ENCODE results near the gene FAM168A. TPM values are rescaled to one million over a fixed set of nuclear protein-coding genes. Genes with fewer than 3 reads are reported as not detected.
A peak's percentile ranks its signal among the peaks of the same experiment; 100 is the strongest.

Gene FAM168A
- total RNA-seq, 1 experiment from 2014 or later: 62.8 TPM

DNA sequence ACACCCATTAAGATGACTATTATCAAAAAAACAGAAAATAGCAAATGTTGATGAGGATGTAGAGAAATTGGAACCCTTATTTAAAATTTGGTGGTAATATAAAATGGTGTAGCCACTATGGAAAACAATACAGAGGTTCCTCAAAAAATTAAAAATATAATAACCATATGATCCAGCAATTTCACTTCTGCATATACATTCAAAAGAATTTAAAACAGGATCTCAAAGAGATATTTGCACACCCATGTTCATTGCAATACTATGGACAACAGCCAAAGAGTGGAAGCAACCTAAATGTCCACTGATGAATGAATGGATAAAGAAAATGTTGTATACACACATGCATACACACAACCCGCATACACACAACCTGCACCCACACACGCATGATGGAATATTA is 102.2 kb downstream of the FAM168A start:
- ChIA-PET CTCF (no interaction called here), POLR2A (no interaction called here)
- Histone ChIP-seq H3K27ac (ENCODE audit: low read length) (no peak overlapping the region), H3K4me1 (ENCODE audit: control insufficient read depth, insufficient read depth, low read length) (no peaks in the 10 kb centered on the region), H3K9me3 (ENCODE audit: control insufficient read depth, insufficient read depth, low read depth, low read length) (no peaks in the 10 kb centered on the region), H3K36me3 (ENCODE audit: control insufficient read depth, insufficient read depth, low read length) (no peaks in the 10 kb centered on the region), H3K27me3 (ENCODE audit: control insufficient read depth, insufficient read depth, low read length) (no peaks in the 10 kb centered on the region), H3K4me3 (ENCODE audit: low read depth in 2 of 2, low read length in 2 of 2) (no peak overlapping the region)
- in situ Hi-C loops (cut with HindIII; ENCODE audit: low pct_unique_long_range_greater_than_20kb, low sequenced_read_pairs) (no loop called here), intact Hi-C loops (cut with micrococcal nuclease; ENCODE audit: unreplicated experiment) (no loop called here)
- BruUV-seq (replicated peaks): TSS peak; percentile 30
- DNase-seq (ENCODE audit: low read depth, low spot score) (no peak), ATAC-seq (no peak)
- no peak for TF ChIP-seq POLR2AphosphoS5 (IDR thresholded peaks at IDR 0.05; ENCODE audit: low read depth, low read length)
- no peak for TF ChIP-seq SIN3A (IDR thresholded peaks at IDR 0.05; ENCODE audit: borderline replicate concordance, insufficient read depth, low read depth, low read length)
- TF ChIP-seq, protein P1, sequence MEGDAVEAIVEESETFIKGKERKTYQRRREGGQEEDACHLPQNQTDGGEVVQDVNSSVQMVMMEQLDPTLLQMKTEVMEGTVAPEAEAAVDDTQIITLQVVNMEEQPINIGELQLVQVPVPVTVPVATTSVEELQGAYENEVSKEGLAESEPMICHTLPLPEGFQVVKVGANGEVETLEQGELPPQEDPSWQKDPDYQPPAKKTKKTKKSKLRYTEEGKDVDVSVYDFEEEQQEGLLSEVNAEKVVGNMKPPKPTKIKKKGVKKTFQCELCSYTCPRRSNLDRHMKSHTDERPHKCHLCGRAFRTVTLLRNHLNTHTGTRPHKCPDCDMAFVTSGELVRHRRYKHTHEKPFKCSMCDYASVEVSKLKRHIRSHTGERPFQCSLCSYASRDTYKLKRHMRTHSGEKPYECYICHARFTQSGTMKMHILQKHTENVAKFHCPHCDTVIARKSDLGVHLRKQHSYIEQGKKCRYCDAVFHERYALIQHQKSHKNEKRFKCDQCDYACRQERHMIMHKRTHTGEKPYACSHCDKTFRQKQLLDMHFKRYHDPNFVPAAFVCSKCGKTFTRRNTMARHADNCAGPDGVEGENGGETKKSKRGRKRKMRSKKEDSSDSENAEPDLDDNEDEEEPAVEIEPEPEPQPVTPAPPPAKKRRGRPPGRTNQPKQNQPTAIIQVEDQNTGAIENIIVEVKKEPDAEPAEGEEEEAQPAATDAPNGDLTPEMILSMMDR (IDR thresholded peaks at IDR 0.05): no peak
- TF ChIP-seq TCF7L2 (IDR thresholded peaks at IDR 0.05; ENCODE audit: low read depth, low read length): no peak
- no peak for TF ChIP-seq REST (IDR thresholded peaks at IDR 0.05; ENCODE audit: insufficient read depth in 1 of 2, low read depth in 2 of 2, low read length in 1 of 2)

- ATAC-seq (peak; percentile 87), DNase-seq (ENCODE audit: low read depth, low spot score) (peak; percentile 7)
- in situ Hi-C loops (cut with HindIII; ENCODE audit: low pct_unique_long_range_greater_than_20kb, low sequenced_read_pairs) (no loop called here), intact Hi-C loops (cut with micrococcal nuclease; ENCODE audit: unreplicated experiment) (no loop called here)
- ChIA-PET POLR2A (interaction anchor here (0.7 kb wide), 1 partner anchor 19 kb away, joined by 3 read pairs; no protein-coding TSS in a partner anchor), CTCF (interaction anchor here (1.5 kb wide), 1 partner anchor 132 kb away, joined by 5 read pairs; no protein-coding TSS in a partner anchor)
- Histone ChIP-seq H3K36me3 (ENCODE audit: control insufficient read depth, insufficient read depth, low read length) (no peaks in the 10 kb centered on the region), H3K9me3 (ENCODE audit: control insufficient read depth, insufficient read depth, low read depth, low read length) (no peaks in the 10 kb centered on the region), H3K27me3 (ENCODE audit: control insufficient read depth, insufficient read depth, low read length) (no peaks in the 10 kb centered on the region), H3K27ac (ENCODE audit: low read length) (no peak overlapping the region), H3K4me3 (ENCODE audit: low read depth in 2 of 2, low read length in 2 of 2) (no peak overlapping the region), H3K4me1 (ENCODE audit: control insufficient read depth, insufficient read depth, low read length) (no peaks in the 10 kb centered on the region)
- no peak for TF ChIP-seq TCF7L2 (IDR thresholded peaks at IDR 0.05; ENCODE audit: low read depth, low read length)
- TF ChIP-seq, protein P1 (IDR thresholded peaks at IDR 0.05): no peak
- no peak for TF ChIP-seq REST (IDR thresholded peaks at IDR 0.05; ENCODE audit: insufficient read depth in 1 of 2, low read depth in 2 of 2, low read length in 1 of 2)
- no peak for TF ChIP-seq SIN3A (IDR thresholded peaks at IDR 0.05; ENCODE audit: borderline replicate concordance, insufficient read depth, low read depth, low read length)
- TF ChIP-seq POLR2AphosphoS5 (IDR thresholded peaks at IDR 0.05; ENCODE audit: low read depth, low read length): no peak
- BruUV-seq (replicated peaks): no TSS peak
These were observed 103.8 kb downstream of the FAM168A start for GRCh38 chr11:73493956-73494598.
